HEK293T (cell line): ENCODE measurements around the gene EPN1.

Experiments
- CTCF ChIA-PET: fragments of 350-600 bp; formaldehyde crosslinking; extraction: SDS; loops from one replicate; lab custom pipeline; 2021; ENCODE audit warnings: antibody characterized with exemption, inconsistent platforms; lab: Yijun Ruan, JAX
- POLR2A ChIA-PET: fragments of 350-600 bp; formaldehyde crosslinking; extraction: SDS; loops from one replicate; lab custom pipeline; 2020; ENCODE audit warnings: antibody characterized with exemption, inconsistent platforms; lab: Yijun Ruan, JAX
- DNase-seq: peaks from one replicate; pipeline ENCODE4 v3.0.0; 2012; ENCODE audit warnings: mixed read lengths; ENCODE audit errors: extremely low spot score
- ARNT ChIP-seq: fragments of 450-650 bp; IDR thresholded peaks from 2 replicates; pipeline ENCODE4 v1.6.1; 2017; ENCODE audit warnings: mild to moderate bottlenecking
- BHLHE40 ChIP-seq: fragments of 450-650 bp; IDR thresholded peaks from 2 replicates; pipeline ENCODE4 v1.6.1; 2016; ENCODE audit warnings: mild to moderate bottlenecking, moderate library complexity, borderline replicate concordance
- CTBP1 ChIP-seq: fragments of 450-650 bp; IDR thresholded peaks from 2 replicates; pipeline ENCODE4 v1.6.1; 2016; ENCODE audit warnings: borderline replicate concordance
- ELF4 ChIP-seq: fragments of 450-650 bp; IDR thresholded peaks from 2 replicates; pipeline ENCODE4 v1.6.1; 2017; ENCODE audit warnings: antibody characterized with exemption
- FOXA1 ChIP-seq: fragments of 450-650 bp; IDR thresholded peaks from 2 replicates; pipeline ENCODE4 v1.6.1; 2016; ENCODE audit warnings: mild to moderate bottlenecking
- FOXK2 ChIP-seq: fragments of 450-650 bp; IDR thresholded peaks from 2 replicates; pipeline ENCODE4 v1.6.1; 2016; ENCODE audit warnings: mild to moderate bottlenecking
- FOXM1 ChIP-seq: fragments of 450-650 bp; IDR thresholded peaks from 2 replicates; pipeline ENCODE4 v1.6.1; 2017; ENCODE audit warnings: mild to moderate bottlenecking, borderline replicate concordance
- HDGF ChIP-seq: fragments of 450-650 bp; IDR thresholded peaks from 2 replicates; pipeline ENCODE4 v1.6.1; 2017; ENCODE audit warnings: antibody characterized with exemption, borderline replicate concordance
- L3MBTL2 ChIP-seq: fragments of 450-650 bp; conservative IDR thresholded peaks from 2 replicates; pipeline ENCODE4 v1.6.1; 2016; ENCODE audit warnings: mild to moderate bottlenecking
- LEF1 ChIP-seq: fragments of 450-650 bp; IDR thresholded peaks from 2 replicates; pipeline ENCODE4 v1.6.1; 2017; ENCODE audit warnings: mild to moderate bottlenecking, borderline replicate concordance
- NFRKB ChIP-seq: fragments of 450-650 bp; IDR thresholded peaks from 2 replicates; pipeline ENCODE4 v1.6.1; 2016; ENCODE audit warnings: mild to moderate bottlenecking, moderate library complexity
- SP1 ChIP-seq: fragments of 450-650 bp; IDR thresholded peaks from 2 replicates; pipeline ENCODE4 v1.6.1; 2017
- SUZ12 ChIP-seq: fragments of 450-650 bp; IDR thresholded peaks from 2 replicates; pipeline ENCODE4 v1.6.1; 2016; ENCODE audit warnings: mild to moderate bottlenecking
- TARDBP ChIP-seq: fragments of 450-650 bp; IDR thresholded peaks from 2 replicates; pipeline ENCODE4 v1.6.1; 2016
- ZNF384 ChIP-seq: fragments of 450-650 bp; IDR thresholded peaks from 2 replicates; pipeline ENCODE4 v1.6.1; 2016
- TF ChIP-seq, protein P1 (sequence below): fragments of 450-650 bp; IDR thresholded peaks from 2 replicates; pipeline ENCODE4 v1.6.1; 2016

The EPN1 gene

DNA sequence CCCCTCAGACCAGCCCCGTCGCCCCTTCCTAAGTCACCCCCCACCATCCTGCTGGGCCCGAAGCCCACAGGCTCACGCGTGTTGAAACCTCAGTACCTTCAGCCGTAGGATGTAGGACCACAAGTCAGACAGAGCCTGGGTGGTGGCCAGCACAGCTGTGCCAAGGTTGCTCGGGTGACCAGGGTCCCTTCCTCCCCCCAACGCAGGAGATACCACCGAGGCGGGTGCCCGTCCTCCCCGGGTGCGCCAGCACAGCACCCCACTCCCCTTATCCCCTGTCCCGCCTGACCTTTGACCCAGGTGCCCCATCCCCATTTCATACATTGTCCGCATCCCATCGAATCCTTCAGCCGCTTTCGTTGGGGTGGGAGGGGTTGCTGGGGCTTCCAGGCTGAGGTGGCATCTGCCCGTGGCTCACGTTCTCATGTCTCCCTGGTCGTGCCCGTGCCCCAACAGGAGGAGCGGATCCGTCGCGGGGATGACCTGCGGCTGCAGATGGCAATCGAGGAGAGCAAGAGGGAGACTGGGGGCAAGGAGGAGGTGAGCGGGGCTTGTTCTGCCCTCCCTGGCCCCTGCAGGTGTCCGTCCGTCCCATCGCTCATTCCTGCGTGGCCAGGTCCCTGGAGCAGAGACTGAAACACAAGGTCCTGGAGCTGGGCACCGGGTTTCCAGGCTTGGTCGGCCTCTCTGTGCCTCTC, 14.5 kb downstream of the EPN1 start:
- no peak for DNase-seq
- TF ChIP-seq, protein P1, sequence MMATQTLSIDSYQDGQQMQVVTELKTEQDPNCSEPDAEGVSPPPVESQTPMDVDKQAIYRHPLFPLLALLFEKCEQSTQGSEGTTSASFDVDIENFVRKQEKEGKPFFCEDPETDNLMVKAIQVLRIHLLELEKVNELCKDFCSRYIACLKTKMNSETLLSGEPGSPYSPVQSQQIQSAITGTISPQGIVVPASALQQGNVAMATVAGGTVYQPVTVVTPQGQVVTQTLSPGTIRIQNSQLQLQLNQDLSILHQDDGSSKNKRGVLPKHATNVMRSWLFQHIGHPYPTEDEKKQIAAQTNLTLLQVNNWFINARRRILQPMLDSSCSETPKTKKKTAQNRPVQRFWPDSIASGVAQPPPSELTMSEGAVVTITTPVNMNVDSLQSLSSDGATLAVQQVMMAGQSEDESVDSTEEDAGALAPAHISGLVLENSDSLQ = no peak
- no peak for TF ChIP-seq BHLHE40
- TF ChIP-seq NFRKB = no peak
- TF ChIP-seq TARDBP = no peak
- no peak for TF ChIP-seq FOXK2
- no peak for TF ChIP-seq L3MBTL2
- no peak for TF ChIP-seq ZNF384
- TF ChIP-seq SP1 = no peak
- no peak for TF ChIP-seq FOXM1
- TF ChIP-seq ELF4 = no peak
- no peak for TF ChIP-seq FOXA1
- TF ChIP-seq CTBP1 = no peak
- TF ChIP-seq LEF1 = no peak
- no peak for TF ChIP-seq ARNT
- TF ChIP-seq HDGF = no peak
- TF ChIP-seq SUZ12 = no peak
- ChIA-PET CTCF (no interaction called here), POLR2A (no interaction called here)

DNA sequence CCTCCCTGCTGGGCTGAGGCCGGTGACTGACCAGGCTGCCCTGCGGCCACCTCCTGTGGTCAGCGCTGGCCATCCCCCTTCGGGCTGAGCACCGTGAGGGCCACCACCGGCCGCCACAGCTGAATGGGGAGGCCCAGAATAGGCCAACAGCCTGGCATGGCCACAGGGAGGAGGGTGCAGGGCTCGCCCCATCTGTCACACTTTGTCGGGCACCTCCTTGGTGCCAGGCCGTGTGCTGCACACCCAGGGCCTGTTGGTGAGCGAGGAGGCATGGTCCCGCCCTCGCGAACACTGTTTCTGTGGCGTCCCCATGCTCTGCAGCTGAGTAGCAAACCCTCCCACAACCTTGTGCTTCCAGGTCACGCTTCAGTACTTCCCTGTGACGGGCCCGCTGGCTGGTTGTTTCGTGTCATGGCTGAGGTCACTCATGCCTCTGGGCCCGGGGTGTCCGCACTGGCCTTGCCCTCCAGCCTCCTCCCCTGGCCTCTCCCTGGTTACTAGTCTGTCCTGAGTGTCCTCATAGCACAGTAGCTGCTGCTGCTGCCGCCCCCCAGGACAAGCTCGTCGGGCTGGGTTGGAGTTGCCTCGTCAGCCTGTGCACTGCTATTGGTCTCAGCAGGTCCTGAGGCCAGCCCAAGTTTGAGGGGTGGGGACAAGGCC, 15.2 kb downstream of the EPN1 start:
- TF ChIP-seq ELF4 (no peak), SUZ12 (no peak), LEF1 (no peak), CTBP1 (no peak), TARDBP (no peak), FOXM1 (no peak), L3MBTL2 (no peak)
- TF ChIP-seq, protein P1 = no peak
- DNase-seq = no peak
- ChIA-PET POLR2A (no interaction called here), CTCF (interaction anchor here (0.8 kb wide), 1 partner anchor 34 kb away, joined by 3 read pairs; no protein-coding TSS in a partner anchor)

DNA sequence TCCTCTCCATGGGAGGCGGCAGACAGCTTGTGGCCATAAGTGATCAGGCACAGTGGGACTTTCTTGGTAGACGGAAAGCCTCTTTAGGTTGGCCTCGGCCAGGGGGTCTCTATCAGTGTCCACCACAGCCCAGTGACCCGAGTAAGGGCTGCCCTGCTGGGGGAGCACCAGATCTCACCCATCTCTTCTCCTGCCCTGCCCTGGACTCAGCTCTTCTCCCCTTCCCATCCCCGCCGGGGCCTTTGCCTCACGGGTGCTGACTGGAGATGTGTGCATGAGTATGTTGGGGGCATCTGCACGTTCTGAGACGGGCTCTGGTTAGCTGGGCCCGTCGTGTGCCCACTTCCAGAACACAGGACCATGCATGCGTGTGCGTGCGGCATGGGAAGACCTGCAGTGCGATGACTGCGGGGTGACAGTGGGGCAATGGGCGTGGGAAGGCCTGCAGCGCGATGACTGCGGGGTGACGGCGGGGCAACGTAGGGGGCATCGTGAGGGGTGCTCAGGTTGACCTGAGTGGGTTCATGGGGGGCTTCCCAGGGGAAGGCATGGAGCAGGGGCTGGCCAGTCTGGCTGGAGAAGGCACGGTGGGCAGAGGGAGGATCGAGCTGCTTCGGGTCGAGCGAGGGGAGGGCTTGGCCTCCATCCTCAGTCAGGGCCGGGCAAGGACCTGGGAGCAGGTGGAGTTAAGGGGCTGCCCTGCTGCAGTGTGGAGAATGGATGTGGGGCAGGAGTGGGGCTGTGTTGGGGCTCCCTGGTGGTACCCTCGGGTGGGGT, 15.9 kb downstream of the EPN1 start:
- ChIA-PET CTCF (interaction anchor here (0.8 kb wide), 1 partner anchor 35 kb away, joined by 3 read pairs; no protein-coding TSS in a partner anchor), POLR2A (no interaction called here)

DNA sequence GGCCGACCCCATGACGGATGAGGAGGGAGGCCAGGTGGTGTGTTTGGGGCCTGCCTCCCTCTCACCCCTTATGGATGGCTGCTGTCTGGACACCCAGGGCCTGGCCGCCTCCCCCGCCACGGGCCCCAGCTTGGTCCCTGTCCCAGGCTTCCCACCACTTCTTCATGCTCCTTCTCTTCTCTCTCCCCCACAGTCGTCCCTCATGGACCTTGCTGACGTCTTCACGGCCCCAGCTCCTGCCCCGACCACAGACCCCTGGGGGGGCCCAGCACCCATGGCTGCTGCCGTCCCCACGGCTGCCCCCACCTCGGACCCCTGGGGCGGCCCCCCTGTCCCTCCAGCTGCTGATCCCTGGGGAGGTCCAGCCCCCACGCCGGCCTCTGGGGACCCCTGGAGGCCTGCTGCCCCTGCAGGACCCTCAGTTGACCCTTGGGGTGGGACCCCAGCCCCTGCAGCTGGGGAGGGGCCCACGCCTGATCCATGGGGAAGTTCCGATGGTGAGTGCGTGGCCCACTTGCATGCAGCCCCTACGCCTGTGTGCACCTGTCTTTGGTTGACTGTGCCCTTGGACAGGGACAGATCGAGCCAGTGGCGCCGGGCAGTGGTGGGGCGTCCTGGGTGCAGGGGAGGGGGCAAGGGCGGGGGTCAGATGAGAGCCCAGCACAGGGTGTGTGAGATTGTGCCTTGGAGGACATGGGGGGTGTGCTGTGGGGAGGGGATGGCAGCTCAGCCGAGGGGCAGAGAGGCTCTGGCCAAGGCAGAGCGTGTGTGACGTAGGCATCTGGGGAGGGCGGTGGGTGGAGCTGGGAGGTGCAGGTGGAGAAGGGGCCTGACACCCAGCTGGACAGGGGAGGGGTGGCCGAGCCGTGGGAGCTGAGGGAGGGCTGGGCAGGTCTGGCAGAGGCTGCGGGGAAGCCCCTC, 16.8 kb downstream of the EPN1 start:
- no peak for DNase-seq
- TF ChIP-seq SP1 = no peak
- TF ChIP-seq HDGF = no peak
- no peak for TF ChIP-seq ELF4
- TF ChIP-seq, protein P1 = no peak
- no peak for TF ChIP-seq ZNF384
- TF ChIP-seq FOXA1 = no peak
- no peak for TF ChIP-seq FOXM1
- TF ChIP-seq ARNT = no peak
- TF ChIP-seq NFRKB = no peak
- no peak for TF ChIP-seq BHLHE40
- no peak for TF ChIP-seq CTBP1
- POLR2A ChIA-PET = no interaction called here
- CTCF ChIA-PET = no interaction called here

More for the DNA sequence above, 15.9 kb downstream of the EPN1 start:
- DNase-seq = no peak
- TF ChIP-seq CTBP1 (no peak), TARDBP (no peak), HDGF (no peak), BHLHE40 (no peak)

DNA sequence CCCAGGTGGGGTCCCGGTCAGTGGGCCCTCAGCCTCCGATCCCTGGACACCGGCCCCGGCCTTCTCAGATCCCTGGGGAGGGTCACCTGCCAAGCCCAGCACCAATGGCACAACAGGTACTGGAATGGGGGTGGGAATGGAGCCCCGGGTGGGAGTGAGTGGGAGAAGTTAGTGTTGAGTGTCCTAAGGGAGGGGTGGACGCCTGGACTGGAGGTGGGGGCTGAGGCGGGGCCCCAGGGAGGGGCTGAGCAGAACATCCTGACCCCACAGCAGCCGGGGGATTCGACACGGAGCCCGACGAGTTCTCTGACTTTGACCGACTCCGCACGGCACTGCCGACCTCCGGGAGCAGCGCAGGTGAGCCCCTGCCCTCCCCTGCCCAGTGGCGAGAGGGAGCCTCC, 17.7 kb downstream of the EPN1 start:
- ChIA-PET POLR2A (no interaction called here), CTCF (no interaction called here)
- no peak for TF ChIP-seq FOXM1
- no peak for TF ChIP-seq ELF4
- no peak for TF ChIP-seq TARDBP
- no peak for TF ChIP-seq SUZ12
- TF ChIP-seq L3MBTL2 = no peak
- TF ChIP-seq FOXA1 = no peak
- no peak for TF ChIP-seq SP1
- TF ChIP-seq BHLHE40 = no peak
- no peak for TF ChIP-seq ZNF384
- no peak for TF ChIP-seq HDGF
- no peak for TF ChIP-seq CTBP1
- TF ChIP-seq LEF1 = no peak
- no peak for DNase-seq
